T47D (cell line): Measurements from ENCODE around the gene POLR2B.
"Not testable (repeated sequence)": the region's sequence is repeated elsewhere in the genome, so short reads cannot be mapped to it uniquely, and the experiment has no call there.

ENCODE experiments used
- DNase-seq, 2 experiments: peaks; one replicate each; pipeline versions ENCODE4 v3.0.0 to v3.0.0-alpha.2; 2011 to 2012; ENCODE audit warnings: low read depth in 1 of 2, low spot score in 1 of 2
- JUND ChIP-seq: IDR thresholded peaks from 2 replicates; pipeline ENCODE4 v1.6.1; 2012; ENCODE audit warnings: low read depth
- in situ Hi-C: cut with HindIII; loops from 2 replicates; pipeline ENCODE4 v1.10.0; 2016; ENCODE audit warnings: low sequenced_read_pairs, low pct_unique_long_range_greater_than_20kb

POLR2B gene

DNA sequence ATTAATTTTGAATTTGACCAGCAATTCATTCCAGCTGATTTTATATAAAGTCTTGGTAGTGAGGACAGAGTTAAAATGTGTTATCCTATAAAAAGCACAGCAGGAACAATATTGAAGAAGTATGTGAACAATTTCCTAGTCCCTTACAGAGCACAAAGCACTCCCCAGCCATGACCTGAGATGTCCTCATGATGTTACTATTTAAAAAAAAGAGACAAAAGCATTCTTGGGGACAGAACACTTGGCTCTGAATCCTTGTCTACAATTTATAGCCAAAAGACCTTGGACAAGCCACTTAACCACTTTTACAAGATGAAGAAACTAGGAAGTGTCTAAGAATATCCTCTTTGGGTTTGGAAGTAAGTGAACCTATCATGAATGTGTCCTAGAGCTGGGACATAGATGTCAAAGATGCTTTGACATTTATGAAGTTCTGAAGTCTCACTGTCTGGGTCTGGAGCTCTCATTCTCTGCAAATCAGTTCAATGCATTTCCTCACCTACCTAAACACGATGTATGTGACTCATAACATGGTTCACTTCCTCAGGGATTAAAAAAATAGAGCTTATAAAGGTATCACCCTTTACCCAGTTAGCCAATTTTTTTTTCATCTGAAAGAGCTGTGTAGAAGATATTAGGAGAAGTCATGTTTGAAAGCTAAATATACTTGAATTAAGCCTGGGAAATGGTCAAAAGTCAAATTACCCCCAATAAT lies 70.1 kb downstream of the POLR2B start:
- in situ Hi-C loops: no loop called here
- TF ChIP-seq JUND: no peak
- no peak for DNase-seq

DNA sequence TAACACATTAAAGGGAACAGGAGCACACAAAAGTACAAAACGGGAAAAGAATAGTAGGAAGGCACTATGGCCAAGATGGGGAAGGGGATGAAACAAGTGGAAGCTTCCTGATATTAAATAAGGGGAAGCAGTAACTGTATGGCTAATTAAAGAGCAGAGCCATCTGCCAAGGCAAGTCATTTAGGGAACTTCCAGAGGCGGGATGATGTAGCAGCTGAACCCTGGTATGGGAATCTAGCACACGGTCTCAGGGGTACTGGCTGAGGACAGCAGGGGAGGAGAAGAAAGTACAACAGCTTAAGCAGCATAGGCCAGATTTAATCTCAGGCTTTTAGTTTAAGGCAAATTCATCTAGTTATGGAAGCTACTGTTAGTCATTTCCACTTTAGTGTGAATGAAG lies 72.4 kb downstream of the POLR2B start:
- no peak for DNase-seq
- no peak for TF ChIP-seq JUND
- in situ Hi-C loops: no loop called here

DNA sequence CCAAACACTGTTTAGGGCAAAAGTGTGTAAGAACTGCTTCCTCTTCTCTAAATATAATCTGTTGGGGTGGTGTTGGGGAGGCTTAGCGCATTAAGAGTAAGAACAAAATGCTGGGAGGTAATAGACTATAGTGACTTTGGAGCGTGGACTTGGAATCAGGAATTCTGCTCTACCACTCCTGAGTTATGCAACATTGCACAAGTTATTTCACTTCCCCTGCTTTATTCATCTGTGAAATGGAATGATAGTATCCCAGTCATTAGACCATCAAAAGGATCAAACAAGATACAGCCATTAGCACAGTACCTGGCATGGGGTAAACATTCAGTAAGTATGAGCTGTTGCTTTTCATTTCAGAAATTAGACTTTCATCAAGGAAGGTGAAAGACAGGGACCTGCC lies 72.8 kb downstream of the POLR2B start:
- in situ Hi-C loops: no loop called here
- no peak for DNase-seq
- no peak for TF ChIP-seq JUND

DNA sequence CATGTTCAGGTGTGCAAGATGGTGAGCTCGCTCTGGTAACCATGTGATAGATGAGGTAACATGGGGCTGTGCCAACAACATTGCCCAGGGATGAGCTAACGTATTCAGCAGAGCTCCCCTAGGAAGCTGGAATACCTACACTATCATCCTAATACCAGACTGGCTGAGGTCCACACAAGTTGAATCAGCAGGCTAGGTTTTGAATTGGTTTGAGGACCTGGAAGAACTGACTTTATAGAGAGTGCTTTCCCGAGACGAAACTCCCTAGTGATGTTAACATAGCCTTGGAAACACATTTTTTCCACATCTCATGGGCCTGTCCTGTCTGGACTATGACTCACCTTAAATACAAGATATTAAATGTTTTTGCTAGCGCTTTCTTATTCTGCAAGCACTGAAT lies 74.8 kb downstream of the POLR2B start:
- in situ Hi-C loops: no loop called here
- no peak for DNase-seq
- TF ChIP-seq JUND: no peak

DNA sequence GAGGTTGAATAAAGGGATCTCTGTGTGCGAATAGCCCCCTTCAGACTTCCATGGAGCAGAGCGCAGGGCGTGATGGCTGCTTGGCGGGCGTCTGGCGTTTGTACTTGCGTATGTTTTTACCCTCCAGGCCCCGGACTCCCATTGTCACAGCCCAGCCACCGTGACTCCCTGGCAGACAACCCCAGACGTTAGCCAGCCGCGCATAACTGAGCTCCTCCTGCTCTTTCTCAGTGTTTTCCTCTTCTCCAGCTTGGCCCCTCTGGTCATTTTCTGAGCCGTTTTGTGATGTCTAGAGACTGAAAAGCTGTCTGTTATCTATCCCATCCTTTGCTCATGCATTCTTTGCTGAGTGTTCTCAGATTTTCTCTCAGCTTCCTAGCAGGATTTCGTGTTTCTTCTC lies 77.2 kb downstream of the POLR2B start:
- no peak for TF ChIP-seq JUND

DNA sequence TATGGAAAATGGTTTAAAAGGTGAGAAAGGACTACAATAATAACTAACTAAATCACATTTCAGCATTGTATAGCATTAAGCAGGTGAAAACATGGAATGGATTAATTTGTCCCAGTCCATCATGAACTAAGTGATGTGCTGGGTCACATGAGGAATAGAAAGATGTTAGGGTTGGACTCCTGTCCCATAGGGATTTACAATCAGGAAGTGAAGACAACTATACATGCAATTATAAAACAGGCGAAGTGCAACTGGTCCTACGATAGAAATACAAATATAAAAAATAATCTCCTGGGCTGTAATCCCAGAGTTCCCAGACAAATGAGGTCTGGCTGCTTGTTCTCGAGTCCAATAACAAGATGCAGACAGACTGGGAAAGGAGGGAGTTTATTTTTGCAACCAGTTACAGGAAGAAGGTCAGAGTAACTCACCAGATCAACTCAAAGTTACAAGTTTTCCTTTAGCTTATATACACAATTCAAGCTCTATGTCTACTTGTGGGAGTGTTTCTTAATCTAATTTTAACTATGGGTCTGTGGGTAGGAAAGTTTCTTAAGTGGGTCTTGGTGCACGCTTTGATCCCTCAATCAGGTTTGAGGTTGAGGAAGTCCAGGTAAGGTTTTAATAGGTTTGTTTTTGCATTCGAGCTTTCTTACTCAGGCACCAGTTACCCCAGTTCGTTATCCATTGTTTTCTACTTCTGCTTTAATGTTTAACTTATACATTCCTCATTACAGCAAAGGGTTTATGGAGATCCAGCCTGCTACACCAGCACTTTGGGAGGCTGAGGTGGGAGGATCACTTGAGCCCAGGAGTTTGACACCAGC lies 81.4 kb downstream of the POLR2B start:
- in situ Hi-C loops: no loop called here
- DNase-seq: no peak
- TF ChIP-seq JUND: no peak

More for the DNA sequence above, 77.2 kb downstream of the POLR2B start:
- DNase-seq: no peak
- in situ Hi-C loops: no loop called here

DNA sequence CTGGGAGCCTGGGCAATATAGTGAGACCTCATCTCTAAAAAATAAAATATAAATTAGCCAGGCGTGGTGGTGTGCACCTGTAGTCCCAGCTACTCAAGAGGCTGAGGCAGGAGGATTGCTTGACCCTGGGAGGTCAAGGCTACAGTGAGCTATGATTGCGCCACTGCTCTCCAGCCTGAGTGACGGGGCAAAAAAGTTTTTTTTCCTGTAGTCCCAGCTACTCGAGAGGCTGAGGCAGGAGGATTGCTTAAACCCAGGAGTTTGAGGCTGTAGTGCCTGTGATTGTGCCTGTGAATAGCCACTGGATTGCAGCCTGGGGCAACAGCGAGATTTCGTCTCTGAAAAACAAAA lies 82.0 kb downstream of the POLR2B start:
- in situ Hi-C loops, DNase-seq: not testable (repeated sequence)

DNA sequence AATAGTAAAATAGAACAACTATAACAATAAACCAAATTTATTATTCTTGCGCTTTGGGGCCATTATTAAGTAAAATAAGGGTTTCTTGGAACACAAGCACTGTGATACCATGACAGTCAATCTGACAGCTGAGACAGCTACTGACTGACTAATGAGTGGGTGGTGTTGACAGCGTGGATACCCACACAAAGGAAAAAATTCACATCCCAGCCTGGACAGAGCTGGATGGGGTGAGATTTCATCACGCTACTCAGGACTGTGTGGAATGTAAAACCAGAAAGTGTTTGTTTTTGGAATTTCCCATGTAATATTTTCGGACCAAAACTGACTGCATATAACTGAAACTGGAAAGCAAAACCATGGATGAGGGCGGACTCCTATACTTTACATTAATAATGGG lies 82.7 kb downstream of the POLR2B start:
- in situ Hi-C loops: no loop called here
- DNase-seq: no peak
- TF ChIP-seq JUND: no peak

DNA sequence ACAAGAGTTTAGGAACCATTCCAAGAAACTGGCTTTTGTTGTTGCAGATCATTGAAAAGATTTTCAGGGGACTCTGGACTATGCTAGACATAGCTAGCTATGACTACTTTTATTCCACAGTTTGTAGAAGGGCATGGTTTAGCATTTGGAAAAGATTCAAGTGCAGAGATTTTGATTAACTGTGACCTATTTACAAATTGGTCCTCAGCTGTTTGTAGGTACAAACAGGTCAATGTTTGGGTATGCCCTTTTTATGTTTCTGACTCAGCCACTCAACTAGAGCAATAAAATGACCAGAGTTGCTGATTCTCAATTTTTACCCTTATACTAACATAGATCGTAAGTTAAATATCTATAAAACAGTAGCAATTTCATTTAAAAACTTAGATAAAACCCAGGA lies 84.8 kb downstream of the POLR2B start:
- in situ Hi-C loops: no loop called here
- TF ChIP-seq JUND: no peak

DNA sequence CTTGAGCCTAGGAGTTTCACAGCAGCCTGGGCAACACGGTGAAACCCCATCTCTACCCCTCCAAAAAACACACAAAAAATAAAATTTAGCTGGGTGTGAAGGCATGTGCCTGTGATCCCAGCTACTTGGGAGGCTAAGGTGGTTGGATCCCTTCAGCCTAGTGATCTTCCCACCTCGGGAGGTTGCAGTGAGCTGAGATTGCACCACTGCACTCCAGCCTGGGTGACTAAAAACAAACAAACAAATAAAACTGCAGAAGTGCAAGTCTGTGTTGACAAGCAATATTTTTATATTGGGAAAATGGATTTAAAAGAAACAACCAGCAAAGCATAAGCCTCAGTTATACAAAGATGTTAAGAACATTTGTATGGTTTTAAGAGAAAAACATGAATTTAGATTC lies 85.4 kb downstream of the POLR2B start:
- in situ Hi-C loops: no loop called here
- no peak for TF ChIP-seq JUND

More for the DNA sequence above, 84.8 kb downstream of the POLR2B start:
- DNase-seq: no peak

DNA sequence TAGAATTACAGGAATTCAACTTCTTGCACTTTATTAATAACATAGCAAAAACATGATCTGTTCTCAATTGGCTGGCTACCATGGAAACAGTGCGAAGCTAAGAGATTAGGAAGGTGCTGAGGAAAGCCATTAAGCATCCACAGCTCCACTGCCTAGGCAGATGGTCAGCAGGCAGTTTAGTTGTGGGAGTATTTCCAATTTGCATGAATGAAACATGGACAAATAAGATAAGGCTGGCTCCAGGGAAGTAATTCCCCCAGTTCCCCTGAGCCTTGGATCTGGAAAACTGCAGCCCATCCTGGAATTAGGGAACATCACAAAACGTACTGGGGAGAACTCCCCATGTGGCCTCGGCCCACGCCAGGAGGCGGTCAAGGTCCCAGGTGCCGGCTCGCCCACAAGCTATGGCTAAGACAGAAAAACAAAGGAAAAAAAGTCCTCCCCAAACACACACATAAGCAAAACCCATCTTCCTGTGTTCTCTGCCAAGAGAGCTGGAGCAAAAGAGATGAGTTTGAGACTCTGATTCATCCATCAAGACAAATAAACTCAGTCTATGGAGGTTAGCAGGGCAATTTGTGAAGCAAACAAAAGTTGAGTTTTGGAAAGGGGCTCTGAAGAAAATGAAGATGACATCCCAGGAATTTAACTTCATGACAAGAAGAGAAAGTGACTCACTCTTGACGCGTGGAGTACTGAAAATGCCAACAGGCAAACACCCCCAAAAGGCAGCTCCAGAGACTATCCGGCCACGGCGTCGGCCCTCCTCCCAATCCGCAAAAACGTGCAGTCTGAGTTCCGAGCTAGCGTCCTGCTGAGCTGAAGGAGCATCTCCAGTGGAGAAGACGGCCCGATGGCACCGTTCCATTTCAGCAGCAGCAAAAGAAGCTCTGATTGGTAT lies 86.4 kb downstream of the POLR2B start:
- no peak for TF ChIP-seq JUND
- in situ Hi-C loops: no loop called here
- no peak for DNase-seq

More for the DNA sequence above, 85.4 kb downstream of the POLR2B start:
- DNase-seq: no peak

DNA sequence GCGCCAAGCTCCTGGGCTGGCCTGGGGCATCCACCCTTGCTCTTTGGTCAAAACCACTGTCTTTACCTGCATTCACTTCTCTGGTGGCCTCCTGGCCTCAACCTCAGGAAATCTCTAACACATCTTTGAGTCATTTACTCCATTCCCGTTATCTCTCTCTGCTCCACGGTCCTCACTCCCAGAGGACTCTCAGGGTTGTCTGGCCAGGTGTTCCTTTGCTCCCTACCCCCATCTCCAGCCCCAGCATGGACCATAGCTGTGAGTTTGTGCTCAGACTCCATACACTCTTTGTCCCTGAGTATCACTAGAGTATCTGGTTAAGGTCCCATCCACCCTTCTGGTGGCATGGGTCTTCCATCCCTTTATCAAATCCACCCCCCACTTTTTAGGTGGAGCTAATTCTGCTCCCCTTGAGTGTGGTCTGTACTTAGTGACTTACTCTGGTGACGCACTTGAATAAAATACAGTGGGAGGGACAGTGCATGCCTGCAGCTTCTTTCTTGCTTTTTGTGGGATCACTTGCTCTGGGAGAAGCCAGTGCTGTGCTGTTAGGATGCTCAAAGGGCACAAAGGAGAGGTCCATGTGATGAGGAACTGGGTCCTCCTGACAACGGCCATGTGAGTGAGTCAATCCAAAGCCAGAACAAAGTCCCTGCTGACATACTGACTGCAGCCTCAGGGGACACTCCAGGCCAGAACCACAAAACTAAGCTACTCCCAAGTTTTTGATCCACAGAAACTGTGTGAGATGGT lies 87.2 kb downstream of the POLR2B start:
- no peak for TF ChIP-seq JUND
- in situ Hi-C loops: no loop called here
- DNase-seq: no peak
